Endothelial cell of umbilical vein (primary cell): Measurements from ENCODE around the gene NHS. TPM values are rescaled to one million over a fixed set of nuclear protein-coding genes. Genes with fewer than 3 reads are reported as not detected.

Experiments used
- BruUV-seq: library from RNA; stranded (reverse); fragments of 400-500 nt; replicated peaks from 2 replicates; lab custom pipeline; 2021; lab: Mats Ljungman, UMichigan
- CTCF ChIA-PET: fragments of 300-600, 350-600 bp; sonication (Branson Sonifier 250); formaldehyde crosslinking; loops from one replicate; lab custom pipeline; 2021; ENCODE audit warnings: antibody characterized with exemption, inconsistent platforms; lab: Charles Lee
- POLR2A ChIA-PET: fragments of 300-600, 350-600 bp; sonication (Branson Sonifier 250); formaldehyde crosslinking; loops from one replicate; lab custom pipeline; 2021; ENCODE audit warnings: antibody characterized with exemption, inconsistent platforms; lab: Charles Lee
- DNase-seq: peaks from one replicate; pipeline ENCODE4 v3.0.0-alpha.2; 2011; ENCODE audit warnings: low read depth, low spot score
- FAIRE-seq: peaks from 2 replicates; lab custom pipeline; 2011; peaks lifted over from hg19 to GRCh38; lab: Jason Lieb, UNC
- H2AFZ ChIP-seq: 2 replicates; pipeline ENCODE4 v1.6.0; 2012; ENCODE audit warnings: low read depth, low read length, control low read depth, inconsistent platforms
- H3K27ac ChIP-seq: 2 replicates; pipeline ENCODE4 v1.5.1; 2011; ENCODE audit warnings: low read depth, mild to moderate bottlenecking, control low read depth, low read length, moderate library complexity; ENCODE audit not compliant: insufficient read depth
- H3K27me3 ChIP-seq, 2 experiments: 2 replicates each; pipeline versions ENCODE4 v1.6.0 to v1.6.1; 2011; ENCODE audit warnings: low read length in 2 of 2, mixed read lengths in 1 of 2; ENCODE audit not compliant: control insufficient read depth in 2 of 2, insufficient read depth in 2 of 2
- H3K36me3 ChIP-seq, 2 experiments: 2 replicates in 1 of 2; 3 replicates in 1 of 2; pipeline ENCODE4 v1.5.1; 2011; ENCODE audit warnings: low read length in 2 of 2, mild to moderate bottlenecking in 1 of 2, moderate library complexity in 1 of 2; ENCODE audit not compliant: control insufficient read depth in 2 of 2, insufficient read depth in 2 of 2; ENCODE audit errors: extremely low read depth in 1 of 2
- H3K4me1 ChIP-seq: 3 replicates; pipeline ENCODE4 v1.5.1; 2011; ENCODE audit warnings: mild to moderate bottlenecking, low read length; ENCODE audit not compliant: control insufficient read depth, insufficient read depth; ENCODE audit errors: extremely low read depth
- H3K4me2 ChIP-seq: 2 replicates; pipeline ENCODE4 v1.6.1; 2011; ENCODE audit warnings: low read length, control low read depth, mixed read lengths; ENCODE audit not compliant: insufficient read depth
- H3K4me3 ChIP-seq, 3 experiments: fragments of 200-600 bp in 1 of 3; sonication (generic), shearing (Covaris generic) in 1 of 3; replicated peaks in 1 of 3; 2 replicates each; pipeline ENCODE4 v1.5.1; 2011 to 2016; ENCODE audit warnings: control low read depth in 3 of 3, low read length in 3 of 3, mild to moderate bottlenecking in 2 of 3, inconsistent platforms in 1 of 3, low read depth in 1 of 3, moderate library complexity in 1 of 3; ENCODE audit not compliant: insufficient read depth in 1 of 3
- H3K79me2 ChIP-seq: 2 replicates; pipeline ENCODE4 v1.6.0; 2012; ENCODE audit warnings: low read length, inconsistent platforms; ENCODE audit not compliant: control insufficient read depth, insufficient read depth
- H3K9ac ChIP-seq: replicated peaks from 2 replicates; pipeline ENCODE3; 2011; ENCODE audit warnings: low read length, control low read depth; ENCODE audit not compliant: insufficient read depth; ENCODE audit errors: extremely low read depth
- H3K9me1 ChIP-seq: replicated peaks from 3 replicates; pipeline ENCODE4 v1.6.0; 2011; ENCODE audit warnings: mild to moderate bottlenecking, low read length; ENCODE audit not compliant: control insufficient read depth, insufficient read depth; ENCODE audit errors: extremely low read depth
- H3K9me3 ChIP-seq: replicated peaks from 2 replicates; pipeline ENCODE4 v1.5.1; 2012; ENCODE audit warnings: low read length, inconsistent platforms; ENCODE audit not compliant: control insufficient read depth, insufficient read depth
- H4K20me1 ChIP-seq: replicated peaks from 2 replicates; pipeline ENCODE3; 2011; ENCODE audit warnings: mild to moderate bottlenecking, low read length; ENCODE audit not compliant: control insufficient read depth, insufficient read depth; ENCODE audit errors: extremely low read depth
- CTCF ChIP-seq, 2 donors: IDR thresholded peaks; 1 replicate in 1 of 2; 2 replicates in 1 of 2; pipeline ENCODE4 v1.5.1; 2011; ENCODE audit warnings: low read length in 2 of 2, mild to moderate bottlenecking in 2 of 2, moderate library complexity in 2 of 2, control low read depth in 1 of 2, inconsistent platforms in 1 of 2, low read depth in 1 of 2; ENCODE audit not compliant: insufficient read depth in 1 of 2; ENCODE audit errors: extremely low read depth in 1 of 2
- EZH2 ChIP-seq: IDR thresholded peaks from 2 replicates; pipeline ENCODE4 v1.6.1; 2012; ENCODE audit warnings: borderline replicate concordance, low read depth, mild to moderate bottlenecking, moderate library complexity, low read length, inconsistent platforms; ENCODE audit not compliant: severe bottlenecking
- FOS ChIP-seq: IDR thresholded peaks from 2 replicates; pipeline ENCODE4 v1.6.1; 2011; ENCODE audit warnings: mild to moderate bottlenecking, low read length, moderate library complexity, borderline replicate concordance; ENCODE audit not compliant: insufficient read depth
- GATA2 ChIP-seq: IDR thresholded peaks from 2 replicates; pipeline ENCODE4 v1.7.0; 2011; ENCODE audit warnings: low read depth, mild to moderate bottlenecking, moderate library complexity, mixed read lengths, low read length; ENCODE audit not compliant: insufficient read length, insufficient read depth
- JUN ChIP-seq: IDR thresholded peaks from 2 replicates; pipeline ENCODE4 v1.6.1; 2011; ENCODE audit warnings: borderline replicate concordance, low read depth; ENCODE audit not compliant: insufficient read length, insufficient read depth
- MAX ChIP-seq: IDR thresholded peaks from 2 replicates; pipeline ENCODE4 v1.6.1; 2011; ENCODE audit not compliant: insufficient read depth, insufficient read length
- MYC ChIP-seq: IDR thresholded peaks from one replicate; pipeline ENCODE4 v1.6.1; 2011; ENCODE audit warnings: mild to moderate bottlenecking, low read depth, low read length
- POLR2A ChIP-seq: IDR thresholded peaks from 2 replicates; pipeline ENCODE4 v1.6.1; 2012; ENCODE audit warnings: low read depth, mild to moderate bottlenecking, control low read depth, low read length
- POLR2AphosphoS5 ChIP-seq: IDR thresholded peaks from 2 replicates; pipeline ENCODE4 v1.6.1; 2012; ENCODE audit warnings: low read depth, mild to moderate bottlenecking, control low read depth, low read length, moderate library complexity; ENCODE audit not compliant: insufficient read depth
- dilution Hi-C: fragments of 300-500 bp; cut with MboI; formaldehyde crosslinking; loops from one replicate; pipeline ENCODE4 v1.15.0; 2019; ENCODE audit warnings: low sequenced_read_pairs; ENCODE audit not compliant: extremely low pct_ligation_motif_present
- intact Hi-C: fragments of 100-400 bp; cut with micrococcal nuclease; formaldehyde crosslinking; loops from one replicate; pipeline ENCODE4 v1.10.0; 2022
- polyA plus RNA-seq, 4 experiments: library from polyadenylated mRNA; depleted of rRNA in 3 of 4; stranded (reverse) in 3 of 4; unstranded in 1 of 4; fragments of >200 nt; gene quantifications; 2 replicates each; pipeline versions ENCODE4 v1.2.1 to v1.2.3, GENCODE V29; 2011 to 2012; ENCODE audit warnings: missing spikeins in 1 of 4
- total RNA-seq: library from RNA; stranded (reverse); gene quantifications from 2 replicates; pipeline ENCODE4 v1.2.3, GENCODE V29; 2021

Gene NHS
- total and polyA plus RNA-seq, 2 donors (not counting 3 experiments of a cell fraction or from before 2014, with no cell fraction given) = 0.07 to 0.46 TPM

DNA sequence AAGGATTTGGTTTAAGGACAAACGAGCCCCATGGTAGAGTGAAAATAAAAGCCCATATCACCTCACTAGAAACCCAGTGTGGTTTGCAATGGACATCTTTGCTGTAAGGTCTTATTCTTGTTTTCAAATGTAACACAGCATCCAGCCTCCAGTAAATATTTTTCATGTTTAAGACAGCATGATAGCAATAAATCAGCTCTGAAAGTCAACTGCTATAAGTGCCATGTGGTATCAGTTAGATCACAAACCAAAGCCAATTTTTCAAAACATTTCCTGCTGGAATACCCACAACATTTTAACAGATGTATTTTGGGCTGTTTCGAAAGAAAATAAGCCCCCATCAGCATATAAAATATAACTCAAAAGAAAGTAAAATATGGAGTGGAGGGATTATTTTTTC lies 338.3 kb downstream of the NHS start:
- Histone ChIP-seq H3K4me1 (no peaks in the 10 kb centered on the region), H3K4me3 (no peak overlapping the region), H4K20me1 (no peaks in the 10 kb centered on the region), H3K9me1 (no peaks in the 10 kb centered on the region), H3K9ac (no peak overlapping the region), H3K9me3 (no peaks in the 10 kb centered on the region), H3K36me3 (no peaks in the 10 kb centered on the region), H3K27ac (no peak overlapping the region), H3K27me3 (peaks cover 0 to 3% of the 10 kb centered on the region in 2 experiments), H3K4me2 (no peak overlapping the region), H3K79me2 (no peaks in the 10 kb centered on the region), H2AFZ (no peak overlapping the region)
- no peak for FAIRE-seq
- ChIA-PET CTCF (no interaction called here), POLR2A (no interaction called here)
- TF ChIP-seq MAX = no peak
- no peak for TF ChIP-seq POLR2A
- TF ChIP-seq MYC = no peak
- TF ChIP-seq GATA2 = no peak
- TF ChIP-seq JUN = no peak
- TF ChIP-seq CTCF (IDR thresholded peaks at IDR 0.05; ENCODE audit: extremely low read depth in 1 of 2, insufficient read depth in 1 of 2, low read depth in 1 of 2, low read length in 2 of 2) = no peak
- no peak for TF ChIP-seq POLR2AphosphoS5
- TF ChIP-seq FOS = no peak
- no peak for TF ChIP-seq EZH2
- no peak for DNase-seq
- no TSS peak for BruUV-seq
- dilution Hi-C loops (no loop called here), intact Hi-C loops (no loop called here)
